Measurements from ENCODE around the gene EFCAB8.

EFCAB8 gene

DNA sequence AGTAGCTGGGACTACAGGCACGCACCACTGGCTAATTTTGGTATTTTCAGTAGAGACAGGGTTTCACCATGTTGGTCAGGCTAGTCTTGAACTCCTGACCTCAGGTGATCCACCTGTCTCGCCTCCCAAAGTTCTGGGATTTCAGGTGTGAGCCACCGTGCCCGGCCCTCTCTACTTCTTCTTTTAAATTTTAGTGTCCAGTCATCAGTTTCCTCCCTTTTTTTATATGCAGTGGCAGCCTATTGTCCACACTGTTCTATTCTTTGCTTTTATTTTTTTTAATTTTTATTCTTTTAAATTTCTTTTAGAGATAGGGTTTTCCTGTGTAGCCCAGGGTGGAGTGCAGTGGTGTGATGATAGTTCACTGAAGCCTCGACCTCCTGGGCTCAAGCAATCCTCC is 12.3 kb downstream of the EFCAB8 start:
- no peak overlapping the region for H3K4me2 ChIP-seq (ENCODE audit: insufficient read depth, low read length)
- no peaks in the 10 kb centered on the region for H3K4me1 ChIP-seq (ENCODE audit: insufficient read depth, low read length)
- H3K36me3 ChIP-seq (ENCODE audit: insufficient read depth, low read length), result no peaks in the 10 kb centered on the region
- no peaks in the 10 kb centered on the region for H3K79me2 ChIP-seq (ENCODE audit: insufficient read depth, low read length)
- H3K27ac ChIP-seq (ENCODE audit: low read length), result no peak overlapping the region
- H3K4me3 ChIP-seq (ENCODE audit: low read depth in 1 of 2, low read length in 2 of 2), result no peak overlapping the region
- TF ChIP-seq, protein P1, sequence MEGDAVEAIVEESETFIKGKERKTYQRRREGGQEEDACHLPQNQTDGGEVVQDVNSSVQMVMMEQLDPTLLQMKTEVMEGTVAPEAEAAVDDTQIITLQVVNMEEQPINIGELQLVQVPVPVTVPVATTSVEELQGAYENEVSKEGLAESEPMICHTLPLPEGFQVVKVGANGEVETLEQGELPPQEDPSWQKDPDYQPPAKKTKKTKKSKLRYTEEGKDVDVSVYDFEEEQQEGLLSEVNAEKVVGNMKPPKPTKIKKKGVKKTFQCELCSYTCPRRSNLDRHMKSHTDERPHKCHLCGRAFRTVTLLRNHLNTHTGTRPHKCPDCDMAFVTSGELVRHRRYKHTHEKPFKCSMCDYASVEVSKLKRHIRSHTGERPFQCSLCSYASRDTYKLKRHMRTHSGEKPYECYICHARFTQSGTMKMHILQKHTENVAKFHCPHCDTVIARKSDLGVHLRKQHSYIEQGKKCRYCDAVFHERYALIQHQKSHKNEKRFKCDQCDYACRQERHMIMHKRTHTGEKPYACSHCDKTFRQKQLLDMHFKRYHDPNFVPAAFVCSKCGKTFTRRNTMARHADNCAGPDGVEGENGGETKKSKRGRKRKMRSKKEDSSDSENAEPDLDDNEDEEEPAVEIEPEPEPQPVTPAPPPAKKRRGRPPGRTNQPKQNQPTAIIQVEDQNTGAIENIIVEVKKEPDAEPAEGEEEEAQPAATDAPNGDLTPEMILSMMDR (IDR thresholded peaks at IDR 0.05; ENCODE audit: borderline replicate concordance, extremely low read depth, low read length, poor library complexity, severe bottlenecking), result no peak
- TF ChIP-seq EZH2 (IDR thresholded peaks at IDR 0.05; ENCODE audit: borderline replicate concordance, low read depth, low read length, severe bottlenecking), result no peak
- no peak for ATAC-seq (ENCODE audit: insufficient read depth, low read depth)
- no peak overlapping the region for H2AFZ ChIP-seq (ENCODE audit: low read depth, low read length)
- no peak for DNase-seq
- no peak overlapping the region for H3K9ac ChIP-seq (ENCODE audit: low read depth, low read length)
- H3K27me3 ChIP-seq (ENCODE audit: insufficient read depth, low read length, poor library complexity), result no peaks in the 10 kb centered on the region
- no peaks in the 10 kb centered on the region for H4K20me1 ChIP-seq (ENCODE audit: insufficient read depth, low read length)
- H3K9me3 ChIP-seq (ENCODE audit: insufficient read depth, low read length, severe bottlenecking), result no peaks in the 10 kb centered on the region

DNA sequence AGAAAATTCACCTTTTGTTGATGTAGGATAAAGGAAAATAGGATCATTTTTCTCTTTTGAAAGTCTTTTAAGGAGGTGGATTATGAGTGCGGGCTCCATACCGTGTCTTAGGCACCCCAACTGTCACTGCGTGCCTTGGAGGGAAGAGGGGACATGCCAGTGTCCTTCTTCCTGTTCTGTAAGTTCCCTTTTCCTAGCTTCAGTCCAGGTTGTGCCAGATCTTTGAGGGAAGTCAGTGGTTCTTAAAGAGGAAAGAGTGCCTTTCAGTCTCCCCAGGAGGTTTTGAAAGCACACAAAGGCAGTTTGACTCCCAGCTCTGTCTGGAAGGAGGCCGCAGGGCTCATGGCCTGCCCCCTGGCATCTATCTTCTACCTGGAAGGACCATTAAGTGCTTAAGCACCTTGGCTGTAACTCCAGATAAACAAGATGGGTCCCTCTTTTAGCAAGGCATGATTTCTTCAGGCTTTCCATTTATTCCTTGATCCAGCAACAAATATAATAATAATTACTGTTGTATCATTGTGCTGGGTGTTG is 13.0 kb downstream of the EFCAB8 start:
- no peak overlapping the region for H3K4me3 ChIP-seq (ENCODE audit: low read depth in 1 of 2, low read length in 2 of 2)
- ATAC-seq (ENCODE audit: insufficient read depth, low read depth), result no peak
- no peak for DNase-seq
- no peak overlapping the region for H3K4me2 ChIP-seq (ENCODE audit: insufficient read depth, low read length)
- H3K36me3 ChIP-seq (ENCODE audit: insufficient read depth, low read length), result no peaks in the 10 kb centered on the region
- no peaks in the 10 kb centered on the region for H3K4me1 ChIP-seq (ENCODE audit: insufficient read depth, low read length)
- H2AFZ ChIP-seq (ENCODE audit: low read depth, low read length), result no peak overlapping the region
- no peak for TF ChIP-seq EZH2 (IDR thresholded peaks at IDR 0.05; ENCODE audit: borderline replicate concordance, low read depth, low read length, severe bottlenecking)
- no peak overlapping the region for H3K9ac ChIP-seq (ENCODE audit: low read depth, low read length)
- no peak overlapping the region for H3K27ac ChIP-seq (ENCODE audit: low read length)
- H3K79me2 ChIP-seq (ENCODE audit: insufficient read depth, low read length), result no peaks in the 10 kb centered on the region
- no peaks in the 10 kb centered on the region for H3K27me3 ChIP-seq (ENCODE audit: insufficient read depth, low read length, poor library complexity)
- H4K20me1 ChIP-seq (ENCODE audit: insufficient read depth, low read length), result no peaks in the 10 kb centered on the region
- no peaks in the 10 kb centered on the region for H3K9me3 ChIP-seq (ENCODE audit: insufficient read depth, low read length, severe bottlenecking)

DNA sequence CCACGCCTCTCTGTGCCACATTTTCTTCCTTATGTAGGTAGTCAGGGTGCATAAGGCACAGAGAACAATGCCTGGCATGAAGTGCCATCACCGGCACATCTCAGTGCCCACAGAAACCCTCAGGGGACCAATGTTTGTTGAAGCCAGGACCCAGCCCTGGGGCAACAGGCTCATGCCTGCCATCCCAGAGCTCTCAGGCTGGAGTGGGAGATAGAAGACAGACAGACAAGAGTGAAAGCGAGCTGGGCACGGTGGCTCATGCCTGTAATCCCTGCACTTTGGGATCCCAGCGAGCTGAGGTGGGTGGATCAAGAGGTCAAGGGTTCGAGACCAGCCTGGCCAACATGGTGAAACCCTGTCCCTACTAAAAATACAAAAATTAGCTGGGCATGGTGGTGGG is 13.5 kb downstream of the EFCAB8 start:
- Histone ChIP-seq H3K4me2 (ENCODE audit: insufficient read depth, low read length) (no peak overlapping the region), H2AFZ (ENCODE audit: low read depth, low read length) (no peak overlapping the region), H3K4me3 (ENCODE audit: low read depth in 1 of 2, low read length in 2 of 2) (no peak overlapping the region), H3K36me3 (ENCODE audit: insufficient read depth, low read length) (no peaks in the 10 kb centered on the region), H3K9ac (ENCODE audit: low read depth, low read length) (no peak overlapping the region), H3K27me3 (ENCODE audit: insufficient read depth, low read length, poor library complexity) (no peaks in the 10 kb centered on the region), H3K4me1 (ENCODE audit: insufficient read depth, low read length) (no peaks in the 10 kb centered on the region), H4K20me1 (ENCODE audit: insufficient read depth, low read length) (no peaks in the 10 kb centered on the region), H3K27ac (ENCODE audit: low read length) (no peak overlapping the region), H3K79me2 (ENCODE audit: insufficient read depth, low read length) (no peaks in the 10 kb centered on the region), H3K9me3 (ENCODE audit: insufficient read depth, low read length, severe bottlenecking) (no peaks in the 10 kb centered on the region)
- ATAC-seq (ENCODE audit: insufficient read depth, low read depth) (no peak), DNase-seq (no peak)
- TF ChIP-seq, protein P1 (IDR thresholded peaks at IDR 0.05; ENCODE audit: borderline replicate concordance, extremely low read depth, low read length, poor library complexity, severe bottlenecking), result no peak
- no peak for TF ChIP-seq EZH2 (IDR thresholded peaks at IDR 0.05; ENCODE audit: borderline replicate concordance, low read depth, low read length, severe bottlenecking)

DNA sequence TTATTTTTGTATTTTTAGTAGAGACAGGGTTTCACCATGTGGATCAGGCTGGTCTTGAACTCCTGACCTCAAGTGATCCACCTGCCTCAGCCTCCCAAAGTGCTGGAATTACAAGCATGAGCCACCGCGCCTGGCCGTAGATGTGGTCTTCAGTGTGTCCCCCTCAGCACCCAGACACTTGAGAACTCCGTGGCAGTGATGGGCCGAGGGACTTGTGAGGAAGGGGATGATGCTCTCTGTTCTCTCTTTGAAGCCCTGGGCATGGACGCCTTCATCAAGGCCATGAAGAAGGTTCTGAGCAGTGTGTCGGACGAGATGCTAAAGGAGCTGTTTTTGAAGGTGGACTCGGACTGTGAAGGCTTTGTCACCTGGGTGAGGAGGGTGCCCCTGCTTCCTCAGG is 16.9 kb downstream of the EFCAB8 start:
- Histone ChIP-seq H3K9me3 (ENCODE audit: insufficient read depth, low read length, severe bottlenecking) (no peaks in the 10 kb centered on the region), H3K9ac (ENCODE audit: low read depth, low read length) (no peak overlapping the region), H3K36me3 (ENCODE audit: insufficient read depth, low read length) (no peaks in the 10 kb centered on the region), H3K79me2 (ENCODE audit: insufficient read depth, low read length) (no peaks in the 10 kb centered on the region), H2AFZ (ENCODE audit: low read depth, low read length) (no peak overlapping the region), H3K4me2 (ENCODE audit: insufficient read depth, low read length) (no peak overlapping the region), H3K4me1 (ENCODE audit: insufficient read depth, low read length) (no peaks in the 10 kb centered on the region), H3K27ac (ENCODE audit: low read length) (no peak overlapping the region), H3K27me3 (ENCODE audit: insufficient read depth, low read length, poor library complexity) (no peaks in the 10 kb centered on the region), H3K4me3 (ENCODE audit: low read depth in 1 of 2, low read length in 2 of 2) (no peak overlapping the region), H4K20me1 (ENCODE audit: insufficient read depth, low read length) (no peaks in the 10 kb centered on the region)
- TF ChIP-seq, protein P1 (IDR thresholded peaks at IDR 0.05; ENCODE audit: borderline replicate concordance, extremely low read depth, low read length, poor library complexity, severe bottlenecking), result no peak
- TF ChIP-seq EZH2 (IDR thresholded peaks at IDR 0.05; ENCODE audit: borderline replicate concordance, low read depth, low read length, severe bottlenecking), result no peak
- no peak for DNase-seq
- no peak for ATAC-seq (ENCODE audit: insufficient read depth, low read depth)

All from DND-41 (cell line).